Measurements from ENCODE around the gene KRT14. TPM values are rescaled to one million over a fixed set of nuclear protein-coding genes. Genes with fewer than 3 reads are reported as not detected.

Gene KRT14
- total RNA-seq, 2 donors from 2014 or later: 2.3 TPM; not detected in 1

- 60 to 62% methylated on average over 8 of the region's 8 CpGs for WGBS, 2 donors
- Histone ChIP-seq H3K27me3 (no peaks in the 10 kb centered on the region), H3K36me3 (replicated peaks in 1 of 2; ENCODE audit: insufficient read depth in 1 of 2, low read depth in 2 of 2) (no peaks in the 10 kb centered on the region), H3K9me3 (no peaks in the 10 kb centered on the region), H3K4me1 (no peaks in the 10 kb centered on the region), H3K27ac (no peak overlapping the region), H3K4me3 (no peak overlapping the region)
- DNase-seq (no peak), ATAC-seq (no peak)
- TF ChIP-seq POLR2A (IDR thresholded peaks at IDR 0.05) (no peak), CTCF (IDR thresholded peaks at IDR 0.05) (no peak)
- intact Hi-C loops (cut with DNase I): no loop called here
Observed at GRCh38 chr17:41595585-41595984, 8.9 kb upstream of the KRT14 start.

- H3K36me3 ChIP-seq (replicated peaks in 1 of 2; ENCODE audit: insufficient read depth in 1 of 2, low read depth in 2 of 2): no peaks in the 10 kb centered on the region
- H3K4me3 ChIP-seq: no peak overlapping the region
- no peaks in the 10 kb centered on the region for H3K27me3 ChIP-seq
- H3K27ac ChIP-seq: no peak overlapping the region
- no peak for TF ChIP-seq CTCF (IDR thresholded peaks at IDR 0.05)
- no peak for TF ChIP-seq POLR2A (IDR thresholded peaks at IDR 0.05)
- WGBS, 2 donors: 33 to 43% methylated on average over 3 of the region's 3 CpGs
- intact Hi-C loops (cut with DNase I): no loop called here
- DNase-seq (no peak), ATAC-seq (no peak)
- no peaks in the 10 kb centered on the region for H3K9me3 ChIP-seq
- H3K4me1 ChIP-seq: no peaks in the 10 kb centered on the region
Observed at GRCh38 chr17:41594363-41594915, 7.7 kb upstream of the KRT14 start.

GRCh38 chr17:41593306-41593981, 6.7 kb upstream of the KRT14 start:
- DNase-seq: no peak

GRCh38 chr17:41592601-41593305, 6.1 kb upstream of the KRT14 start:
- TF ChIP-seq CTCF (IDR thresholded peaks at IDR 0.05): no peak
- no peak for TF ChIP-seq POLR2A (IDR thresholded peaks at IDR 0.05)
- Histone ChIP-seq H3K36me3 (replicated peaks in 1 of 2; ENCODE audit: insufficient read depth in 1 of 2, low read depth in 2 of 2) (no peaks in the 10 kb centered on the region), H3K9me3 (no peaks in the 10 kb centered on the region), H3K27me3 (no peaks in the 10 kb centered on the region), H3K4me1 (no peaks in the 10 kb centered on the region), H3K27ac (no peak overlapping the region), H3K4me3 (no peak overlapping the region)
- ATAC-seq (no peak), DNase-seq (no peak)
- WGBS, 2 donors: 67 to 74% methylated on average over 11 to 12 of the region's 12 CpGs
- intact Hi-C loops (cut with DNase I): no loop called here

More at GRCh38 chr17:41593306-41593981, 6.7 kb upstream of the KRT14 start:
- 57 to 60% methylated on average over 1 to 8 of the region's 8 CpGs for WGBS, 2 donors
- Histone ChIP-seq H3K9me3 (no peaks in the 10 kb centered on the region), H3K36me3 (replicated peaks in 1 of 2; ENCODE audit: insufficient read depth in 1 of 2, low read depth in 2 of 2) (no peaks in the 10 kb centered on the region), H3K27ac (no peak overlapping the region), H3K27me3 (no peaks in the 10 kb centered on the region), H3K4me1 (no peaks in the 10 kb centered on the region), H3K4me3 (no peak overlapping the region)
- intact Hi-C loops (cut with DNase I): no loop called here
- no peak for TF ChIP-seq CTCF (IDR thresholded peaks at IDR 0.05)
- TF ChIP-seq POLR2A (IDR thresholded peaks at IDR 0.05): no peak
- no peak for ATAC-seq

Data from body of pancreas (tissue), 4 donors.